ENCODE results near the gene AIDA.
"Not testable (repeated sequence)": the region's sequence is repeated elsewhere in the genome, so short reads cannot be mapped to it uniquely, and the experiment has no call there.

Gene AIDA

GRCh38 chr1:222751255-222751654 is 39.0 kb upstream of the AIDA start:
- DNase-seq (ENCODE audit: low read depth): no peak
- H3K4me3 ChIP-seq (ENCODE audit: control insufficient read depth, low read depth, low read length): no peak overlapping the region
- no peak for TF ChIP-seq CTCF (conservative IDR thresholded peaks at IDR 0.05; ENCODE audit: control insufficient read depth, insufficient read depth, low read depth, low read length)

GRCh38 chr1:222750651-222751050 is 38.4 kb upstream of the AIDA start:
- no peak overlapping the region for H3K4me3 ChIP-seq (ENCODE audit: control insufficient read depth, low read depth, low read length)
- DNase-seq (ENCODE audit: low read depth): no peak
- TF ChIP-seq CTCF (conservative IDR thresholded peaks at IDR 0.05; ENCODE audit: control insufficient read depth, insufficient read depth, low read depth, low read length): no peak

GRCh38 chr1:222749927-222750326 is 37.6 kb upstream of the AIDA start:
- H3K4me3 ChIP-seq (ENCODE audit: control insufficient read depth, low read depth, low read length): no peak overlapping the region
- DNase-seq (ENCODE audit: low read depth): no peak
- no peak for TF ChIP-seq CTCF (conservative IDR thresholded peaks at IDR 0.05; ENCODE audit: control insufficient read depth, insufficient read depth, low read depth, low read length)

- DNase-seq (ENCODE audit: low read depth); H3K4me3 ChIP-seq (ENCODE audit: control insufficient read depth, low read depth, low read length): not testable (repeated sequence)
Observed at GRCh38 chr1:222741630-222742457, 29.6 kb upstream of the AIDA start.

GRCh38 chr1:222739929-222740328 is 27.6 kb upstream of the AIDA start:
- TF ChIP-seq CTCF (conservative IDR thresholded peaks at IDR 0.05; ENCODE audit: control insufficient read depth, insufficient read depth, low read depth, low read length): no peak
- no peak overlapping the region for H3K4me3 ChIP-seq (ENCODE audit: control insufficient read depth, low read depth, low read length)
- DNase-seq (ENCODE audit: low read depth): no peak

GRCh38 chr1:222739465-222739864 is 27.2 kb upstream of the AIDA start:
- DNase-seq (ENCODE audit: low read depth): no peak
- no peak for TF ChIP-seq CTCF (conservative IDR thresholded peaks at IDR 0.05; ENCODE audit: control insufficient read depth, insufficient read depth, low read depth, low read length)
- no peak overlapping the region for H3K4me3 ChIP-seq (ENCODE audit: control insufficient read depth, low read depth, low read length)

- TF ChIP-seq CTCF (conservative IDR thresholded peaks at IDR 0.05; ENCODE audit: control insufficient read depth, insufficient read depth, low read depth, low read length): no peak
- no peak within 1 kb of the TSS for H3K4me3 ChIP-seq (ENCODE audit: control insufficient read depth, low read depth, low read length)
- peak; percentile 6 for DNase-seq (ENCODE audit: low read depth)
Observed at GRCh38 chr1:222736972-222737371, 24.7 kb upstream of the AIDA start, which contains the start of gene FAM177B. TSS of gene FAM177B (plus strand) at chr1:222737202. CDS start at chr1:222746546, 9,344 bp downstream.

Data from fibroblast of mammary gland (primary cell).